GM10266 (cell line): ENCODE data around the gene ATP2B2.

Source experiments
- DNase-seq: peaks from one replicate; pipeline ENCODE4 v3.0.0; 2012; ENCODE audit errors: extremely low spot score
- TF ChIP-seq, protein P1 (sequence below): IDR thresholded peaks from 2 replicates; pipeline ENCODE4 v1.5.1; 2012; ENCODE audit warnings: mild to moderate bottlenecking, low read depth; ENCODE audit not compliant: control insufficient read depth, insufficient read depth; ENCODE audit errors: missing control alignments

The ATP2B2 gene

GRCh38 chr3:10331320-10331719, 174.1 kb downstream of the ATP2B2 start:
- DNase-seq: no peak
- TF ChIP-seq, protein P1, sequence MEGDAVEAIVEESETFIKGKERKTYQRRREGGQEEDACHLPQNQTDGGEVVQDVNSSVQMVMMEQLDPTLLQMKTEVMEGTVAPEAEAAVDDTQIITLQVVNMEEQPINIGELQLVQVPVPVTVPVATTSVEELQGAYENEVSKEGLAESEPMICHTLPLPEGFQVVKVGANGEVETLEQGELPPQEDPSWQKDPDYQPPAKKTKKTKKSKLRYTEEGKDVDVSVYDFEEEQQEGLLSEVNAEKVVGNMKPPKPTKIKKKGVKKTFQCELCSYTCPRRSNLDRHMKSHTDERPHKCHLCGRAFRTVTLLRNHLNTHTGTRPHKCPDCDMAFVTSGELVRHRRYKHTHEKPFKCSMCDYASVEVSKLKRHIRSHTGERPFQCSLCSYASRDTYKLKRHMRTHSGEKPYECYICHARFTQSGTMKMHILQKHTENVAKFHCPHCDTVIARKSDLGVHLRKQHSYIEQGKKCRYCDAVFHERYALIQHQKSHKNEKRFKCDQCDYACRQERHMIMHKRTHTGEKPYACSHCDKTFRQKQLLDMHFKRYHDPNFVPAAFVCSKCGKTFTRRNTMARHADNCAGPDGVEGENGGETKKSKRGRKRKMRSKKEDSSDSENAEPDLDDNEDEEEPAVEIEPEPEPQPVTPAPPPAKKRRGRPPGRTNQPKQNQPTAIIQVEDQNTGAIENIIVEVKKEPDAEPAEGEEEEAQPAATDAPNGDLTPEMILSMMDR: no peak

GRCh38 chr3:10330319-10330718, 175.1 kb downstream of the ATP2B2 start:
- TF ChIP-seq, protein P1: no peak
- no peak for DNase-seq

- no peak for DNase-seq
- TF ChIP-seq, protein P1: no peak
Measured at GRCh38 chr3:10329495-10330015, 175.8 kb downstream of the ATP2B2 start.

DNA sequence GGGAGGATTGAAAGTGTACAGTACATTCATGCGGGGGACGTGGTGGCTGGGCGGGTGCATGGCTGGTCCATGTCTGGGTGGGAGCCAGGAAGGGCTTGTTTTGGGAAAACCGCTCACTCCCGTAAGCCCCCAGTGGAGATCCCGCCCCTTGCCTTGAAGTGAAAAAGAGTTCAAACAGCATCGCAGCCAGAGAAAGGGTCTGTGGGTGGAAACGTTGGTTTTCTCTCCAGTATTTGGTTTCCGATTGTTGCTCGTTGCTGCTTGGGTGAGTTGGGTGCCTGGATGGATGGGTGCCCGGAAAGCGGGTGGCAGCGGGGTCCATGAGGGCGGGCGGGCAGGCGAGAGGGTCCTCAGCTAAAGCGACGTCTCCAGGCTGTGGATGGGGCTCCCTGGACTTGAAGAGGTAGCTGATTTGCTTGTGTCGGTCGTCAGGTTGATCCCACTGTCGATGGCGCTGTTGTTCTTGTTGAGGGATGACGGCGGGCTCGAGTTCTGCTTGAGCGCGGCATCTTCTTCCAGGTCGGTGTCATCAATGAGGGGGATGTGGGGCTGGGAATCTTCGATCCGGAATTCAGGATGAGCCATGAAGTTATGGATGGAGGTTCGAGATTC, 176.8 kb downstream of the ATP2B2 start:
- no peak for DNase-seq
- TF ChIP-seq, protein P1: no peak

GRCh38 chr3:10327592-10327991, 177.8 kb downstream of the ATP2B2 start:
- no peak for DNase-seq
- TF ChIP-seq, protein P1: no peak

GRCh38 chr3:10322352-10322710, 183.1 kb downstream of the ATP2B2 start:
- peak; percentile 63 for DNase-seq
- TF ChIP-seq, protein P1: peak; percentile 55

- no peak for DNase-seq
- TF ChIP-seq, protein P1: no peak
Measured at GRCh38 chr3:10321630-10322351, 183.6 kb downstream of the ATP2B2 start.
